ENCODE measurements around the gene AZIN2.

GRCh38 chr1:33146003-33146402 is 65.0 kb downstream of the AZIN2 start:
- no peak for TF ChIP-seq POLR2AphosphoS5 (IDR thresholded peaks at IDR 0.05)
- TF ChIP-seq, protein P1, sequence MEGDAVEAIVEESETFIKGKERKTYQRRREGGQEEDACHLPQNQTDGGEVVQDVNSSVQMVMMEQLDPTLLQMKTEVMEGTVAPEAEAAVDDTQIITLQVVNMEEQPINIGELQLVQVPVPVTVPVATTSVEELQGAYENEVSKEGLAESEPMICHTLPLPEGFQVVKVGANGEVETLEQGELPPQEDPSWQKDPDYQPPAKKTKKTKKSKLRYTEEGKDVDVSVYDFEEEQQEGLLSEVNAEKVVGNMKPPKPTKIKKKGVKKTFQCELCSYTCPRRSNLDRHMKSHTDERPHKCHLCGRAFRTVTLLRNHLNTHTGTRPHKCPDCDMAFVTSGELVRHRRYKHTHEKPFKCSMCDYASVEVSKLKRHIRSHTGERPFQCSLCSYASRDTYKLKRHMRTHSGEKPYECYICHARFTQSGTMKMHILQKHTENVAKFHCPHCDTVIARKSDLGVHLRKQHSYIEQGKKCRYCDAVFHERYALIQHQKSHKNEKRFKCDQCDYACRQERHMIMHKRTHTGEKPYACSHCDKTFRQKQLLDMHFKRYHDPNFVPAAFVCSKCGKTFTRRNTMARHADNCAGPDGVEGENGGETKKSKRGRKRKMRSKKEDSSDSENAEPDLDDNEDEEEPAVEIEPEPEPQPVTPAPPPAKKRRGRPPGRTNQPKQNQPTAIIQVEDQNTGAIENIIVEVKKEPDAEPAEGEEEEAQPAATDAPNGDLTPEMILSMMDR (IDR thresholded peaks at IDR 0.05), result no peak
